ENCODE measurements around the gene UBA52. TPM values are rescaled to one million over a fixed set of nuclear protein-coding genes. Genes with fewer than 3 reads are reported as not detected.
"Not testable (repeated sequence)": the region's sequence is repeated elsewhere in the genome, so short reads cannot be mapped to it uniquely, and the experiment has no call there.

The UBA52 gene
- total RNA-seq, 3 donors from 2014 or later (not counting 1 experiment from before 2014, with no cell fraction given), result 1,016 to 1,271 (median 1,271) TPM

GRCh38 chr19:18538115-18538514, 33.5 kb upstream of the UBA52 start:
- H3K4me3 ChIP-seq (ENCODE audit: low read length), result no peak overlapping the region
- peaks cover 7 to 17% of the 10 kb centered on the region in 2 donors for H3K4me1 Mint-ChIP-seq
- no peak for TF ChIP-seq CTCF (IDR thresholded peaks at IDR 0.05)
- H3K27me3 Mint-ChIP-seq (ENCODE audit: low read depth in 2 of 2), result no peaks in the 10 kb centered on the region
- H3K36me3 Mint-ChIP-seq, result no peaks in the 10 kb centered on the region
- intact Hi-C loops (cut with micrococcal nuclease), result no loop called here
- peaks cover 37% of the 10 kb centered on the region for H3K36me3 ChIP-seq (ENCODE audit: control insufficient read depth, insufficient read depth, low read length)
- no peaks in the 10 kb centered on the region for H3K9me3 Mint-ChIP-seq
- DNase-seq (no peak), ATAC-seq (no peak)
- H3K27ac Mint-ChIP-seq, result no peak overlapping the region
- 98% methylated on average over 22 of the region's 22 CpGs for WGBS (ENCODE audit: insufficient coverage)
- H3K27me3 ChIP-seq (ENCODE audit: control insufficient read depth, insufficient read depth, low read length), result no peaks in the 10 kb centered on the region
- H3K4me1 ChIP-seq (ENCODE audit: control insufficient read depth, insufficient read depth, low read length), result peaks cover 11% of the 10 kb centered on the region
- H3K4me3 Mint-ChIP-seq, result no peak overlapping the region
- no peak overlapping the region for H3K27ac ChIP-seq (ENCODE audit: low read length)
- H3K9me3 ChIP-seq (ENCODE audit: control insufficient read depth, insufficient read depth, low read length), result no peaks in the 10 kb centered on the region

GRCh38 chr19:18539372-18539771, 32.3 kb upstream of the UBA52 start:
- Mint-ChIP-seq H3K4me1 (peaks cover 14 to 25% of the 10 kb centered on the region in 2 donors), H3K9me3 (no peaks in the 10 kb centered on the region), H3K36me3 (no peaks in the 10 kb centered on the region), H3K27ac (no peak overlapping the region), H3K27me3 (ENCODE audit: low read depth in 2 of 2) (no peaks in the 10 kb centered on the region), H3K4me3 (no peak overlapping the region)
- Histone ChIP-seq H3K9me3 (ENCODE audit: control insufficient read depth, insufficient read depth, low read length) (no peaks in the 10 kb centered on the region), H3K27ac (ENCODE audit: low read length) (no peak overlapping the region), H3K4me3 (ENCODE audit: low read length) (no peak overlapping the region), H3K36me3 (ENCODE audit: control insufficient read depth, insufficient read depth, low read length) (peaks cover 33% of the 10 kb centered on the region), H3K27me3 (ENCODE audit: control insufficient read depth, insufficient read depth, low read length) (no peaks in the 10 kb centered on the region), H3K4me1 (ENCODE audit: control insufficient read depth, insufficient read depth, low read length) (peaks cover 19% of the 10 kb centered on the region)
- DNase-seq (no peak), ATAC-seq (no peak)
- no peak for TF ChIP-seq CTCF (IDR thresholded peaks at IDR 0.05)
- intact Hi-C loops (cut with micrococcal nuclease), result no loop called here
- 98% methylated on average over 19 of the region's 19 CpGs for WGBS (ENCODE audit: insufficient coverage)

- ATAC-seq; H3K9me3 Mint-ChIP-seq; DNase-seq; H3K27me3 ChIP-seq (ENCODE audit: control insufficient read depth, insufficient read depth, low read length); H3K27me3 Mint-ChIP-seq (ENCODE audit: low read depth in 2 of 2); H3K27ac ChIP-seq (ENCODE audit: low read length); H3K27ac Mint-ChIP-seq; intact Hi-C loops (cut with micrococcal nuclease); H3K36me3 Mint-ChIP-seq; H3K9me3 ChIP-seq (ENCODE audit: control insufficient read depth, insufficient read depth, low read length); H3K4me3 Mint-ChIP-seq; H3K4me3 ChIP-seq (ENCODE audit: low read length): not testable (repeated sequence)
- H3K4me1 ChIP-seq (ENCODE audit: control insufficient read depth, insufficient read depth, low read length), result peaks cover 22% of the 10 kb centered on the region
- 94% methylated on average over 1 of the region's 1 CpG for WGBS (ENCODE audit: insufficient coverage)
- H3K36me3 ChIP-seq (ENCODE audit: control insufficient read depth, insufficient read depth, low read length), result peaks cover 32% of the 10 kb centered on the region
- peaks cover 14 to 26% of the 10 kb centered on the region in 2 donors for H3K4me1 Mint-ChIP-seq
These were observed 31.5 kb upstream of the UBA52 start for GRCh38 chr19:18540200-18540599.

GRCh38 chr19:18541258-18541991, 30.2 kb upstream of the UBA52 start:
- Histone ChIP-seq H3K9me3 (ENCODE audit: control insufficient read depth, insufficient read depth, low read length) (no peaks in the 10 kb centered on the region), H3K4me3 (ENCODE audit: low read length) (no peak overlapping the region), H3K27me3 (ENCODE audit: control insufficient read depth, insufficient read depth, low read length) (no peaks in the 10 kb centered on the region), H3K36me3 (ENCODE audit: control insufficient read depth, insufficient read depth, low read length) (peaks cover 25% of the 10 kb centered on the region), H3K27ac (ENCODE audit: low read length) (no peak overlapping the region), H3K4me1 (ENCODE audit: control insufficient read depth, insufficient read depth, low read length) (peaks cover 22% of the 10 kb centered on the region)
- intact Hi-C loops (cut with micrococcal nuclease), result no loop called here
- Mint-ChIP-seq H3K36me3 (no peaks in the 10 kb centered on the region), H3K4me3 (peak overlapping the region; percentile 50), H3K27me3 (ENCODE audit: low read depth in 2 of 2) (no peaks in the 10 kb centered on the region), H3K27ac (peak overlapping the region; percentile 85 to 95), H3K4me1 (peaks cover 14 to 25% of the 10 kb centered on the region in 2 donors), H3K9me3 (no peaks in the 10 kb centered on the region)
- 93% methylated on average over 21 of the region's 21 CpGs for WGBS (ENCODE audit: insufficient coverage)
- TF ChIP-seq CTCF (IDR thresholded peaks at IDR 0.05), result no peak
- ATAC-seq, result no peak
- DNase-seq, result no peak
